H1 (cell line): Measurements from ENCODE around the gene AKR7A3. TPM values are rescaled to one million over a fixed set of nuclear protein-coding genes. Genes with fewer than 3 reads are reported as not detected.

Experiments used
- CTCF ChIA-PET: fragments of 300-600 bp; sonication (Branson Sonifier 250); formaldehyde crosslinking; loops from one replicate; lab custom pipeline; 2021; ENCODE audit not compliant: partially characterized antibody; lab: Charles Lee
- POLR2A ChIA-PET: fragments of 300-600 bp; sonication (Branson Sonifier 250); formaldehyde crosslinking; loops from one replicate; lab custom pipeline; 2021; ENCODE audit warnings: inconsistent platforms; ENCODE audit not compliant: partially characterized antibody; lab: Charles Lee
- DNase-seq, 2 experiments: peaks; one replicate each; pipeline versions ENCODE4 v3.0.0 to v3.0.0-alpha.2; 2010 to 2022; ENCODE audit warnings: low spot score in 2 of 2, low read depth in 1 of 2, mixed read lengths in 1 of 2
- FAIRE-seq: peaks from 2 replicates; lab custom pipeline; 2011; peaks lifted over from hg19 to GRCh38; lab: Jason Lieb, UNC
- H2AFZ ChIP-seq: 2 replicates; pipeline ENCODE4 v1.8.1; 2012; ENCODE audit warnings: low read length, inconsistent platforms
- H2AK5ac ChIP-seq: 2 replicates; pipeline ENCODE4 v1.6.1; 2013; ENCODE audit warnings: low read depth, low read length
- H2BK120ac ChIP-seq: replicated peaks from 2 replicates; pipeline ENCODE3; 2013; ENCODE audit warnings: low read depth, low read length, inconsistent platforms
- H2BK12ac ChIP-seq: 2 replicates; pipeline ENCODE4 v1.6.1; 2013; ENCODE audit warnings: low read depth, low read length
- H2BK15ac ChIP-seq: 2 replicates; pipeline ENCODE4 v1.6.1; 2013; ENCODE audit warnings: low read length
- H2BK20ac ChIP-seq: 2 replicates; pipeline ENCODE4 v1.6.1; 2013; ENCODE audit warnings: low read length
- H2BK5ac ChIP-seq: 2 replicates; pipeline ENCODE4 v1.6.1; 2013; ENCODE audit warnings: low read depth, low read length
- H3K14ac ChIP-seq: 2 replicates; pipeline ENCODE4 v1.6.1; 2013; ENCODE audit warnings: inconsistent platforms; ENCODE audit not compliant: insufficient read length
- H3K18ac ChIP-seq: 2 replicates; pipeline ENCODE4 v1.6.1; 2013; ENCODE audit warnings: low read length; ENCODE audit errors: extremely low read depth
- H3K23ac ChIP-seq: 2 replicates; pipeline ENCODE4 v1.6.1; 2013; ENCODE audit warnings: inconsistent platforms; ENCODE audit not compliant: insufficient read length
- H3K23me2 ChIP-seq: 2 replicates; pipeline ENCODE4 v1.6.1; 2013; ENCODE audit warnings: low read depth, low read length
- H3K27ac ChIP-seq: 2 replicates; pipeline ENCODE4 v1.6.1; 2011; ENCODE audit warnings: low read depth, low read length, inconsistent platforms
- H3K27me3 ChIP-seq, 4 experiments: replicated peaks in 1 of 4; 1 replicate in 1 of 4; 2 replicates in 3 of 4; pipeline versions ENCODE4 v1.6.1 to v1.8.1; 2011 to 2013; ENCODE audit warnings: low read length in 3 of 4, mild to moderate bottlenecking in 3 of 4, inconsistent platforms in 2 of 4, mixed read lengths in 2 of 4, moderate library complexity in 1 of 4; ENCODE audit not compliant: control insufficient read depth in 3 of 4, insufficient read depth in 3 of 4; ENCODE audit errors: extremely low read depth in 1 of 4
- H3K36me3 ChIP-seq, 4 experiments: 2 replicates each; pipeline versions ENCODE4 v1.6.1 to v1.8.1; 2011 to 2013; ENCODE audit warnings: mild to moderate bottlenecking in 4 of 4, low read length in 3 of 4, moderate library complexity in 2 of 4, control low read depth in 1 of 4, inconsistent platforms in 1 of 4; ENCODE audit not compliant: insufficient read depth in 4 of 4, control insufficient read depth in 2 of 4
- H3K4ac ChIP-seq: replicated peaks from 2 replicates; pipeline ENCODE3; 2013; ENCODE audit warnings: low read length, low read depth, mixed read lengths, inconsistent platforms; ENCODE audit not compliant: insufficient read length
- H3K4me1 ChIP-seq, 4 experiments: replicated peaks in 1 of 4; 1 replicate in 1 of 4; 2 replicates in 3 of 4; pipeline versions ENCODE4 v1.6.1 to v1.8.1; 2011 to 2013; ENCODE audit warnings: low read length in 3 of 4, inconsistent platforms in 2 of 4, mixed read lengths in 1 of 4; ENCODE audit not compliant: insufficient read depth in 4 of 4, control insufficient read depth in 3 of 4
- H3K4me2 ChIP-seq, 2 experiments: 2 replicates each; pipeline versions ENCODE4 v1.6.1 to v1.8.1; 2011 to 2013; ENCODE audit warnings: low read depth in 2 of 2, low read length in 2 of 2, control low read depth in 1 of 2, inconsistent platforms in 1 of 2, mild to moderate bottlenecking in 1 of 2; ENCODE audit not compliant: insufficient read depth in 1 of 2
- H3K4me3 ChIP-seq, 4 experiments: fragments of 200-600, 300-600 bp in 1 of 4; sonication (generic), shearing (Covaris generic), sonication (Bioruptor Twin) in 1 of 4; 2 replicates each; pipeline versions ENCODE4 v1.5.1 to v1.8.1; 2011 to 2016; ENCODE audit warnings: low read length in 4 of 4, low read depth in 3 of 4, control low read depth in 2 of 4, inconsistent platforms in 2 of 4, mild to moderate bottlenecking in 2 of 4, mixed read lengths in 1 of 4, moderate library complexity in 1 of 4; ENCODE audit not compliant: insufficient read depth in 2 of 4; ENCODE audit errors: extremely low read depth in 1 of 4
- H3K56ac ChIP-seq: replicated peaks from 2 replicates; pipeline ENCODE3; 2013; ENCODE audit warnings: low read depth, mild to moderate bottlenecking, mixed read lengths, low read length, inconsistent platforms; ENCODE audit not compliant: insufficient read length
- H3K79me1 ChIP-seq: 2 replicates; pipeline ENCODE4 v1.6.1; 2013; ENCODE audit warnings: low read depth, low read length, control low read depth
- H3K79me2 ChIP-seq, 2 experiments: 2 replicates each; pipeline versions ENCODE4 v1.6.1 to v1.8.1; 2012 to 2013; ENCODE audit warnings: low read length in 2 of 2, mild to moderate bottlenecking in 2 of 2, inconsistent platforms in 1 of 2; ENCODE audit not compliant: insufficient read depth in 2 of 2, control insufficient read depth in 1 of 2
- H3K9ac ChIP-seq, 4 experiments: replicated peaks in 1 of 4; 1 replicate in 1 of 4; 2 replicates in 3 of 4; pipeline versions ENCODE4 v1.6.1 to v1.8.1; 2011 to 2013; ENCODE audit warnings: low read depth in 3 of 4, low read length in 3 of 4, control low read depth in 2 of 4, mild to moderate bottlenecking in 2 of 4, moderate library complexity in 2 of 4, inconsistent platforms in 1 of 4; ENCODE audit errors: extremely low read depth in 1 of 4
- H3K9me3 ChIP-seq, 2 experiments: 2 replicates each; pipeline versions ENCODE4 v1.6.1 to v1.8.1; 2012 to 2013; ENCODE audit warnings: mild to moderate bottlenecking in 2 of 2, moderate library complexity in 2 of 2, control low read depth in 1 of 2, inconsistent platforms in 1 of 2, low read depth in 1 of 2, low read length in 1 of 2, mixed read lengths in 1 of 2; ENCODE audit not compliant: insufficient read depth in 2 of 2
- H4K20me1 ChIP-seq, 2 experiments: replicated peaks in 1 of 2; 2 replicates each; pipeline versions ENCODE3 to v1.8.1; 2011 to 2013; ENCODE audit warnings: inconsistent platforms in 2 of 2, low read length in 2 of 2, mild to moderate bottlenecking in 1 of 2; ENCODE audit not compliant: insufficient read depth in 2 of 2, control insufficient read depth in 1 of 2
- H4K5ac ChIP-seq: 2 replicates; pipeline ENCODE4 v1.6.1; 2013; ENCODE audit warnings: low read length, low read depth, mixed read lengths, inconsistent platforms; ENCODE audit not compliant: insufficient read length
- H4K8ac ChIP-seq: 2 replicates; pipeline ENCODE4 v1.8.0; 2013; ENCODE audit warnings: mild to moderate bottlenecking, moderate library complexity, low read length, inconsistent platforms; ENCODE audit not compliant: insufficient read depth; ENCODE audit errors: extremely low read depth
- H4K91ac ChIP-seq: replicated peaks from 2 replicates; pipeline ENCODE3; 2013; ENCODE audit warnings: low read length, mixed read lengths, inconsistent platforms; ENCODE audit not compliant: insufficient read length
- CTCF ChIP-seq, 3 experiments: IDR thresholded peaks; 1 replicate in 2 of 3; 2 replicates in 1 of 3; pipeline versions ENCODE4 v1.5.1 to v1.6.1; 2011; ENCODE audit warnings: low read length in 3 of 3, mild to moderate bottlenecking in 3 of 3, inconsistent platforms in 2 of 3, low read depth in 1 of 3, moderate library complexity in 1 of 3; ENCODE audit not compliant: insufficient read depth in 1 of 3; ENCODE audit errors: control extremely low read depth in 1 of 3
- HDAC2 ChIP-seq, 2 experiments: fragments of 300-600 bp in 1 of 2; sonication (generic) in 1 of 2; IDR thresholded peaks; 2 replicates each; pipeline ENCODE4 v1.6.1; 2011 to 2012; ENCODE audit warnings: low read depth in 2 of 2, low read length in 2 of 2, mild to moderate bottlenecking in 2 of 2, moderate library complexity in 2 of 2, borderline replicate concordance in 1 of 2, inconsistent platforms in 1 of 2
- RAD21 ChIP-seq, 2 experiments: IDR thresholded peaks in 1 of 2; conservative IDR thresholded peaks in 1 of 2; 2 replicates each; pipeline ENCODE4 v1.6.1; 2011; ENCODE audit warnings: low read depth in 2 of 2, low read length in 2 of 2, improper control_type of control experiment in 1 of 2, inconsistent platforms in 1 of 2, mild to moderate bottlenecking in 1 of 2, moderate library complexity in 1 of 2
- SP2 ChIP-seq: IDR thresholded peaks from 2 replicates; pipeline ENCODE4 v1.6.1; 2012; ENCODE audit warnings: mild to moderate bottlenecking, low read length, inconsistent platforms
- SP4 ChIP-seq: IDR thresholded peaks from 2 replicates; pipeline ENCODE4 v1.6.1; 2012; ENCODE audit warnings: low read length, inconsistent platforms
- TEAD4 ChIP-seq: IDR thresholded peaks from 2 replicates; pipeline ENCODE4 v1.6.1; 2012; ENCODE audit warnings: low read depth, low read length, inconsistent platforms, mixed read lengths
- WGBS, 2 experiments: shearing (Covaris generic) in 1 of 2; methylation state at CpG; one replicate each; pipeline versions ENCODE4 v1.1.6 to v1.1.7; 2013 to 2015; ENCODE audit warnings: low lambda C conversion rate in 2 of 2, mixed read lengths in 2 of 2, inconsistent platforms in 1 of 2, low coverage in 1 of 2, missing lambda C conversion rate in 1 of 2; ENCODE audit not compliant: insufficient replicate concordance in 2 of 2, insufficient coverage in 1 of 2, insufficient read length in 1 of 2; ENCODE audit errors: extremely low coverage in 1 of 2, missing lambda C conversion rate in 1 of 2; 5-methylcytosine and 5-hydroxymethylcytosine counted together
- polyA plus RNA-seq, 7 experiments: library from polyadenylated mRNA; depleted of rRNA in 3 of 7; stranded (reverse) in 5 of 7; unstranded in 2 of 7; fragments of >200 nt in 5 of 7; fragments of 200-250 nt in 2 of 7; gene quantifications; 1 replicate in 5 of 7; 2 replicates in 1 of 7; 4 replicates in 1 of 7; pipeline versions ENCODE4 v1.2.1 to v1.2.3, GENCODE V29; 2011 to 2013; ENCODE audit warnings: missing spikeins in 2 of 7, mixed read lengths in 2 of 7
- total RNA-seq: library from RNA; stranded (reverse); fragmentation: NEBNext Ultra II Directional; extraction: Animal tissue kit (Norgen Biotek cat#: 25700); gene quantifications from 2 replicates; pipeline ENCODE4 v1.2.1, GENCODE V29; 2021

The AKR7A3 gene
- total and polyA plus RNA-seq, 2 of the 8 experiments (the other 6 are each of a cell fraction or from before 2014, with no cell fraction given) = 0.62 to 0.65 TPM

GRCh38 chr1:19317126-19317910, 28.7 kb upstream of the AKR7A3 start:
- H3K18ac ChIP-seq = no peak overlapping the region
- H2BK12ac ChIP-seq = no peak overlapping the region
- no peak overlapping the region for H2AFZ ChIP-seq
- no peak overlapping the region for H3K4me2 ChIP-seq
- no peak overlapping the region for H3K4me3 ChIP-seq
- no peak overlapping the region for H2BK120ac ChIP-seq
- 83% methylated on average over 12 of the region's 13 CpGs; no CpG with 5 or more reads in 1 of the 2 experiments for WGBS, 2 experiments
- H4K5ac ChIP-seq = no peak overlapping the region
- H4K20me1 ChIP-seq = peaks cover 3 to 20% of the 10 kb centered on the region in 2 experiments
- H2BK15ac ChIP-seq = no peak overlapping the region
- peaks cover 0 to 11% (median 7%) of the 10 kb centered on the region in 4 experiments; a peak in 6 of 7 replicates for H3K4me1 ChIP-seq
- no peak for FAIRE-seq
- no peak overlapping the region for H2BK5ac ChIP-seq
- H2BK20ac ChIP-seq = no peak overlapping the region
- no peak overlapping the region for H3K27ac ChIP-seq
- TF ChIP-seq HDAC2 (IDR thresholded peaks at IDR 0.05; ENCODE audit: borderline replicate concordance in 1 of 2, low read depth in 2 of 2, low read length in 2 of 2) = no peak
- TF ChIP-seq RAD21 (IDR thresholded peaks at IDR 0.05 in 1 of 2, conservative IDR thresholded peaks at IDR 0.05 in 1 of 2; ENCODE audit: low read depth in 2 of 2, low read length in 2 of 2) = peak; percentile 47 to 66
- TF ChIP-seq TEAD4 = no peak
- peak; percentile 49 to 58 (median 54); a peak in 3 of 4 replicates for TF ChIP-seq CTCF (IDR thresholded peaks at IDR 0.05; ENCODE audit: control extremely low read depth in 1 of 3, insufficient read depth in 1 of 3, low read depth in 1 of 3, low read length in 3 of 3)
- TF ChIP-seq SP4 = no peak
- TF ChIP-seq SP2 = no peak
- TF ChIP-seq, all 59 proteins: peak for 2
- ChIA-PET POLR2A (interaction anchor here (0.6 to 16.9 kb wide), 6 partner anchors 13 to 244 kb away, joined by 3 to 143 read pairs (median 4); partner anchors contain the start of gene UBR4), CTCF (interaction anchor here (0.7 to 2.2 kb wide), 9 partner anchors 8 to 345 kb away, joined by 3 to 9 read pairs (median 4); no protein-coding TSS in a partner anchor)
- no peak overlapping the region for H3K4ac ChIP-seq
- H3K56ac ChIP-seq = no peak overlapping the region
- no peak overlapping the region for H3K9ac ChIP-seq
- no peak overlapping the region for H3K23ac ChIP-seq
- H2AK5ac ChIP-seq = no peak overlapping the region
- H3K14ac ChIP-seq = no peak overlapping the region
- H3K36me3 ChIP-seq = peaks cover 0 to 6% (median 0%) of the 10 kb centered on the region in 4 experiments; a peak in 3 of 8 replicates
- no peak overlapping the region for H4K91ac ChIP-seq
- H3K23me2 ChIP-seq = peaks cover 3% of the 10 kb centered on the region; the same call in 1 of the 2 replicates
- H3K79me2 ChIP-seq = peaks cover 0 to 2% of the 10 kb centered on the region in 2 experiments; a peak in 1 of 4 replicates
- no peaks in the 10 kb centered on the region for H3K9me3 ChIP-seq
- DNase-seq = peak in 1 of 2 experiments; percentile 27
- no peaks in the 10 kb centered on the region; a peak in 1 of 7 replicates for H3K27me3 ChIP-seq
- no peaks in the 10 kb centered on the region for H3K79me1 ChIP-seq
- H4K8ac ChIP-seq = no peak overlapping the region
